SU-DHL-6 (cell line): ENCODE results near the gene ULBP2.

ENCODE experiments used
- H2AFZ ChIP-seq: fragments of 200-600 bp; sonication (generic); 2 replicates; pipeline ENCODE4 v1.6.1; 2014; ENCODE audit warnings: low read depth, mild to moderate bottlenecking, moderate library complexity, mixed read lengths, antibody characterized with exemption, low read length; ENCODE audit not compliant: severe bottlenecking
- H3F3A ChIP-seq: fragments of 200-600 bp; shearing (Covaris generic); 2 replicates; pipeline ENCODE4 v1.6.0; 2016; ENCODE audit warnings: antibody characterized with exemption, mild to moderate bottlenecking; ENCODE audit not compliant: insufficient read depth
- H3K27ac ChIP-seq: fragments of 200-600 bp; sonication (generic); 2 replicates; pipeline ENCODE4 v1.5.1; 2016; ENCODE audit warnings: low read depth, mild to moderate bottlenecking, low read length, moderate library complexity, mixed read lengths
- H3K27me3 ChIP-seq: fragments of 200-600 bp; sonication (generic), shearing (Covaris generic); 2 replicates; pipeline ENCODE4 v1.6.0; 2014; ENCODE audit warnings: mild to moderate bottlenecking, low read length
- H3K36me3 ChIP-seq: fragments of 200-600 bp; sonication (generic); 2 replicates; pipeline ENCODE4 v1.6.1; 2014; ENCODE audit warnings: mild to moderate bottlenecking, low read length, mixed read lengths
- H3K4me2 ChIP-seq: fragments of 300-600, 200-600 bp; shearing (Covaris generic), sonication (generic); 2 replicates; pipeline ENCODE4 v1.6.0; 2014; ENCODE audit warnings: low read length, low read depth, mild to moderate bottlenecking; ENCODE audit not compliant: poor library complexity, severe bottlenecking
- H3K4me3 ChIP-seq: fragments of 200-600 bp; sonication (generic); 2 replicates; pipeline ENCODE4 v1.5.1; 2014; ENCODE audit warnings: antibody characterized with exemption, low read length, mild to moderate bottlenecking, mixed read lengths; ENCODE audit not compliant: insufficient read depth, poor library complexity, severe bottlenecking
- H3K79me2 ChIP-seq: fragments of 200-600 bp; sonication (generic); 2 replicates; pipeline ENCODE4 v1.6.1; 2014; ENCODE audit warnings: mild to moderate bottlenecking, low read length, moderate library complexity; ENCODE audit not compliant: insufficient read depth
- H3K9ac ChIP-seq: fragments of 200-600 bp; sonication (generic); 2 replicates; pipeline ENCODE4 v1.7.0; 2014; ENCODE audit warnings: mild to moderate bottlenecking, low read length
- H3K9me2 ChIP-seq: fragments of 200-600 bp; sonication (generic); replicated peaks from 2 replicates; pipeline ENCODE4 v1.6.1; 2014; ENCODE audit warnings: low read length; ENCODE audit not compliant: insufficient read depth
- H3K9me3 ChIP-seq: fragments of 200-600 bp; sonication (generic); 2 replicates; pipeline ENCODE4 v1.6.1; 2014; ENCODE audit warnings: low read length, mixed read lengths; ENCODE audit not compliant: insufficient read depth
- H4K20me1 ChIP-seq: fragments of 200-600 bp; sonication (generic); 2 replicates; pipeline ENCODE4 v1.6.1; 2014; ENCODE audit warnings: low read depth, mild to moderate bottlenecking, antibody characterized with exemption, low read length, moderate library complexity, mixed read lengths
- CTCF ChIP-seq: fragments of 200-600 bp; sonication (generic); IDR thresholded peaks from one replicate; pipeline ENCODE4 v1.5.1; 2017; ENCODE audit warnings: antibody characterized with exemption, mild to moderate bottlenecking, low read length, moderate library complexity; ENCODE audit not compliant: insufficient read depth, poor library complexity, severe bottlenecking
- EZH2phosphoT487 ChIP-seq: fragments of 200-600 bp; sonication (generic), shearing (Covaris generic); conservative IDR thresholded peaks from 2 replicates; pipeline ENCODE4 v1.6.1; 2018; ENCODE audit warnings: mild to moderate bottlenecking, antibody characterized with exemption, low read length, moderate library complexity, mixed read lengths

ULBP2 gene

GRCh38 chr6:149896491-149896890 is 45.3 kb upstream of the ULBP2 start:
- no peaks in the 10 kb centered on the region for H3K9me3 ChIP-seq
- H4K20me1 ChIP-seq = no peaks in the 10 kb centered on the region
- no peak overlapping the region for H3K27ac ChIP-seq
- TF ChIP-seq CTCF (no peak), EZH2phosphoT487 (no peak)
- no peaks in the 10 kb centered on the region for H3K27me3 ChIP-seq
- no peak overlapping the region for H3K4me3 ChIP-seq
- no peak overlapping the region for H3K4me2 ChIP-seq
- H3K79me2 ChIP-seq = no peaks in the 10 kb centered on the region
- H3K9me2 ChIP-seq = no peaks in the 10 kb centered on the region
- H2AFZ ChIP-seq = no peak overlapping the region
- no peaks in the 10 kb centered on the region for H3K36me3 ChIP-seq
- H3F3A ChIP-seq = no peaks in the 10 kb centered on the region
- H3K9ac ChIP-seq = no peak overlapping the region

GRCh38 chr6:149897015-149897697 is 44.7 kb upstream of the ULBP2 start:
- Histone ChIP-seq H3K9me3 (no peaks in the 10 kb centered on the region), H2AFZ (no peak overlapping the region), H3K79me2 (no peaks in the 10 kb centered on the region), H3K36me3 (no peaks in the 10 kb centered on the region), H3K4me2 (no peak overlapping the region), H3K4me3 (no peak overlapping the region), H3K27ac (no peak overlapping the region), H3K27me3 (no peaks in the 10 kb centered on the region), H4K20me1 (no peaks in the 10 kb centered on the region), H3K9ac (no peak overlapping the region), H3F3A (no peaks in the 10 kb centered on the region), H3K9me2 (no peaks in the 10 kb centered on the region)
- TF ChIP-seq EZH2phosphoT487 = no peak
- TF ChIP-seq CTCF = no peak

GRCh38 chr6:149897855-149898744 is 43.7 kb upstream of the ULBP2 start, which contains the start of gene RAET1E:
RAET1E (minus strand) TSS chr6:149898113; CDS start chr6:149890901, 7,212 bp downstream.
- Histone ChIP-seq H2AFZ (no peak within 1 kb of the TSS), H3K9ac (no peak within 1 kb of the TSS), H4K20me1 (no peaks in the 10 kb centered on the region), H3K79me2 (no peaks in the 10 kb centered on the region), H3K9me3 (no peaks in the 10 kb centered on the region), H3F3A (no peaks in the 10 kb centered on the region), H3K9me2 (no peaks in the 10 kb centered on the region), H3K4me3 (no peak within 1 kb of the TSS), H3K36me3 (no peaks in the 10 kb centered on the region), H3K4me2 (no peak within 1 kb of the TSS), H3K27ac (no peak within 1 kb of the TSS), H3K27me3 (no peaks in the 10 kb centered on the region)
- TF ChIP-seq CTCF (no peak), EZH2phosphoT487 (no peak)
